HG03457 (cell line): Measurements from ENCODE around the gene WIPI1.
"Not testable (repeated sequence)": the region's sequence is repeated elsewhere in the genome, so short reads cannot be mapped to it uniquely, and the experiment has no call there.

Source experiments
- ATAC-seq: cut with Tn5 transposase; IDR thresholded peaks from one replicate; pipeline ENCODE4 v1.9.1; 2021; ENCODE audit warnings: moderate number of reproducible peaks; ENCODE audit not compliant: unreplicated experiment

The WIPI1 gene, protein sequence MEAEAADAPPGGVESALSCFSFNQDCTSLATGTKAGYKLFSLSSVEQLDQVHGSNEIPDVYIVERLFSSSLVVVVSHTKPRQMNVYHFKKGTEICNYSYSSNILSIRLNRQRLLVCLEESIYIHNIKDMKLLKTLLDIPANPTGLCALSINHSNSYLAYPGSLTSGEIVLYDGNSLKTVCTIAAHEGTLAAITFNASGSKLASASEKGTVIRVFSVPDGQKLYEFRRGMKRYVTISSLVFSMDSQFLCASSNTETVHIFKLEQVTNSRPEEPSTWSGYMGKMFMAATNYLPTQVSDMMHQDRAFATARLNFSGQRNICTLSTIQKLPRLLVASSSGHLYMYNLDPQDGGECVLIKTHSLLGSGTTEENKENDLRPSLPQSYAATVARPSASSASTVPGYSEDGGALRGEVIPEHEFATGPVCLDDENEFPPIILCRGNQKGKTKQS

DNA sequence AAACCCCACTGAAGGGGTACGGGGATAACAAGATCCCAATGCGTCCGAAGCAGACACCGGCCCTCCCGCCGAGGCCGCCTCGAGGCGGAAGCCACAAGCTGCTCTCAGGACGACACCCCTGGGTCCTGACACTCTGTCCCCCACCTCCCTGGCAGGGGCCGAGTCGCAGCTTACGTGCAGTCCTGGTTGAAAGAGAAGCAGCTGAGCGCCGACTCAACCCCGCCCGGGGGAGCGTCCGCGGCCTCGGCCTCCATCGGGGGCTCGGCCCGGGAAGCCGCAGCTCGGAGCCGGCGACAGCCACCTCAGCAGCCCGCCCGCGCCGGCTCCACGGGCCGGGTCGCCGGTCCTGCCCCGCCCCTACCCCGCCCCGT is at the start of gene WIPI1:
WIPI1 (minus strand) TSS at position 329 of the 371 bp plus-strand sequence; CDS start at position 254, 75 bp downstream.
- ATAC-seq = peak; percentile 19

DNA sequence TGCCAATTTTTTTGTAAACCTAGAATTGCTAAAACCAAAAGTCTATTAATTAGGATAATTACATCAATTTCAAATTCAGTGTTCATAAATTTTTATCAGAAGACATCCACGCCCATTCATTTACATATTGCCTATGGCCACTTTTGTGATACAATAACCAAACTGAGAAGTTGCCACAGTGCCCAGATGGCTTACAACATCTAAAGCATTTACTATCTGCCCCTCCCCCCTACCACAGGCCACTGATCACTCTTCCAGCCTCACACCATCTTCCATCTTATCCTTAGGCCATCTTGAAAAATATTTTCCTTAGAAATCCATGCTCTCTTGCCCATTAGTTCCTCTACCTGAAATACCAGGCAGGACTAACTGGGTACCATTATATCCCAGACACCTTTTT is 48.7 kb upstream of the WIPI1 start:
- ATAC-seq = no peak

DNA sequence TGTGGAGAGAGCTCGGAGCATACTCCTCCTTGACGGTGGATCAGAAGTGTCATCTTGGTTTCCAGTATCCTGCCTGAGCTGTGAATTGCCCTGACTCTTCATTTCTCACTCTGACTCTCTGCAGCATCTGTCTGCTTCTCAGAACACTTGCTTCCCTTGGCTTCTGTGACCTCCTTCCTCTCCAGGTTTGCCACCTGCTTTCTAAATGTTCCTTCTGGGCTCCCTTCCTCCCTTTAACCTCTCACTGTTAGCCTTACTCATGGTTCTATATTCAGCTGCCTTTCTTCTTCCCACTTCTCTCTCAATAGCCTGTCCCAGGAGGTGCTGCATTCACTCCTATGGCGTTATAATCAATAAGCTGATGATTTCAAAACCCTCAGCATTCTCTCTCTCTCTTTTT is 43.8 kb upstream of the WIPI1 start:
- ATAC-seq = no peak

DNA sequence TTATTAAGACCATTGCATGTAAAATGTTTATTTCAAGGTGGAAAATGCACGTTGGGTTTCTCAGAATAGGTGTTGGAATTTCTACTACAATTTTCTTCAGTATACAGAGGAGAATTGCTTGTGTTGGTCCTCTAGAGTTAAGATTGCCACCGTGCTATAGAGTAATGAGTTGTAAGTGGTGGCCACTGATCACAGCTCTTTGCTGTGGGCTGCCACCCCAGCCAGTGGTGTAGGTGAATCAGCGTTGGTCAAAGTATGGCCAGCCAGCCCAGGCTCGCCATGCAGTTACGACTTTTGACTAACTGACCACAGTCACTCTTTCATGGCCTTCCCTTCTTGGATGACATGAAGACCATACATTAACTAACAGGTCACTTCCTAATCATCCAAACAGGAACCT is 42.3 kb upstream of the WIPI1 start:
- ATAC-seq = no peak

DNA sequence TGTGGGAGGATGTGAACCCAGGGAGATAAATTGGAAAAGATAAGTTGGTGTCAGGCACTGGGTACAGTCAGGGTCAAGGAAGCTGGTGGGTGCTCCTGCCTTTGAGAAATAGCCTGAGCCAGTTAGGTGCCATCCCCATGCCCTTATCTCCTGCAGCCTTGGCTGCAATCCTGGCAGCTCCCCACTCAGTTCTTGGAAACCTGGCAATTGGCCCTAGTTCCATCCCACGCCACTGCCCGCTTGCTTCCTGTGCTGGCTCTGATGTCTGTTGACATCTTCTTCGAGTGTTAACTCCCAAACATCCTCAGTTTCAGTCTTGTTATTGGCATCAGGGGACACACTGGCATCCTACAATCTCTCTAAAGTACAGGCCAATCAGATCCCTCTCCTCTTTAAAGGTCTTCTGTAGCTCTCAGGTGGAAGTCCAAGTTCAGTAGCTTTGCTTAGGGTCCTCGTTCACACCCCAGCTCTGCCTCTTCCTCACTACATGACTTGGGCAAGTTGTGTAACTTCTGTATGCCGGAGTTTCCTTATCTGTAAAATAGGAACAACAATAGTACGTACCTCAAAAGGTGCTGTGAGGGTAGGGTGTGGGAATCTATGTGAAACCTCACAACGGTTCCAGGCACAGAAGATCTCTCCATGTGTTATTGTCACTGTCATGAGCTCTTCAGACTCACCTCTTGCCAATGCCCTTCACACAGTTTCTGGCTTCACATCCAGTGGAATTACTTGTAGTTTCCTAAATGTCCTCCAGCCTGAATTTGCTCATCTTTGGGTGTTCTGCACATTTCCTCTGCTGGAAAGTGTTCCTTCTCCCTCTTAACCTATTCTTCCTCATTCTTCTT is 41.4 kb upstream of the WIPI1 start:
- peak; percentile 29 for ATAC-seq

DNA sequence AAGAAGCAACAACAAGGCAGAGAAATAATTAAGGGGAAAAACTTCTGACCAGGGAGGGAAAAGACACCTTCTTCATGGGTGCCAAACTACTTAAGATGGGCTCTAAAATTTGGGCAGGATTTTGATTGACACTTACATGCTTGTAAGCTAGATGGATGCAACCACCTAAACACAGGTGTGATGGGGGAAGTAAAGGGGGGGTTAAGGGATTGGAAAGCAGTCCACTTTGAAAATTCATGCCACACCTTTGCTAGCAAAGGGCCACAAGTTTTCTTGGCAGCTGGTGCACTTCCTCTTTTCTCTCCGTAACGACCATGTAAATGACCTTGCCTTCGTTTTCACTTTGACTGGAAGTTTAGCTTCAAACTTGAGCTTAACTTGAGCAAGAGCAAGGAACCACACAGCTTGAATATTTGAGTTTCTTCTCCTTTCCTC is 40.6 kb upstream of the WIPI1 start:
- ATAC-seq = peak; percentile 78

DNA sequence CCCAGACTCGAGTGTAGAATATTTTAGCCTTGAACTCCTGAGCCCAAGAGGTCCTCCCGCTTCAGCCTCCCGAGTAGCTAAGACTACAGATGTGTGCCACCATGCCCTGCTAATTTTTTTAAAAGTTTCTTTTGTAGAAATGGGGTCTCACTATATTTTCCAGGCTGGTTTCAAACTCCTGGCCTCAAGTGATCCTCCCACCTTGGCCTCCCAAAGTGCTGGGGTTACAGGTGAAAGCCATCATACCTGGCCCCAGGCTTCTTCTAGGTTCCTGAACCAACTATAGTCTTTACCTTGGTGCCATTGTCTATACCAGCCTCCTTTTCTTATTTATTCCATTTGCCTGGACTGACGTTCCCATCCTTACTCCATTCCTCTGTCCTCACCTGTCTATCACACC is 37.8 kb upstream of the WIPI1 start:
- ATAC-seq = no peak

DNA sequence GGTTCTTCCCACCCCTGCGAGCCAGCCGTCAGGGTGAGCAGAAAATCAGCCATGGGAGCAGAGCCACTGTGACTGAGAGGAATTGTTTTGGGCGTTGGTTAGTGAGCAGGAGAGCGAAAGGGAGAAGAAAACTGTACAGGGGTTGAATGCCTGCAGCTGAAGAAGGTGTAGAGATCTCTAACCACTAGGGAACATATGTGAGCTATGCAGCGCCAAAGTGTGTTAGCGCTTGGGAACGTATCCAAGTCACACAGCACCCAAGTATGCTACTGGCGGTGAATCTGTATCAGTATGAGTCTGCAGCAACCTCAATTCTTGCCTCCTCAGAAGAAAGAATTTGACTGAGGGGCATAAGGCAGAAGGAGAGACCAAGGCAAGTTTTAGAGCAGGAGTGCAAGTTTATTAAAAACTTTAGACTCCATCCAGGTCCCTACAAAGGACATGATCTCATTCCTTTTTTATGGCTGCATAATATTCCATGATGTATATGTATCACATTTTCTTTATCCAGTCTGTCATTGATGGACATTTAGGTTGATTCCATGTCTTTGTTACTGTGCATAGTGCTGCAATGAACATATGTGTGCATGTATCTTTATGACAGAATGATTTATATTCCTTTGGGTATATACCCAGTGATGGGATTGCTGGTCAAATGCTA is 35.2 kb upstream of the WIPI1 start:
- ATAC-seq = not testable (repeated sequence)

DNA sequence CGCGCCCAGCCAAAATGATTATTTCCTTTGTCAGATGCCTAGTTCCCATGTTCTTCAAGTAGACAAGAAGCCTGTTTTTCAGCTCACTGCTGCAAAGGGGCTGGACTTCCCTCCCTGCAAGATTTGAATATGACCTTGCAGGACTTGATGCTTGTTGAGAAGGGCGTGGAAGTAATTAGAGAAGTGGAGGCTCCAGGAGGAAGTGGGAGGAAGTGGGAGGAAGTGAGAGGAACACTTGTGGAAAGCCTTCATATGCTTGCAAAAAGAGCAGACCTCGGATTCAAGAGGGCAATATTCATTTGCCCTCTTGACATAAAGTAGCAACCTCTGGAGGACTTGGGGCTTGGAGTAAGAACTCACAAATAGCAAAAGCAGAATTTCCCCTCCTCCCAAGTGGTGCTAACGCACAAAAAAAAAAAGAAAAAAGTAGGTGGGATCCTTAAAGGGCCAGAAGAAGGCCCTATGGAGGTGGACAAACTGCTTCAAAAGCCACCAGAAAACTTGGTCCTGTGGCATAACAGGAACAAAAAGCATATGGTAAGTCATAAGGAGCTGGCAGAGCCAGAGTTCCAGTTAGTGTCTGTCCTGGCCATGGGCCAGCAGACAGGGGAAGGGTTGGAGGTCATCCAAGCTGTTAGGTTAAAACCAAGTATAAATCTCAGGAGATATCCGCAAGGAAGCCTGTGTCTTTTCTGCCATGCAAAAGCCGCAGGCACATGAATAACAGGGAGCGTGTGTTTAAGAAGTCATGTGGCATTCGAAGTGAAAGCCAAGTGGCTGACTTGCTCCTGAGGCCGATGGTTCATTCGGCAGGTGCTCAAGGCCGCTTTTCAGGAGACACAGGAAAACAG is 34.3 kb upstream of the WIPI1 start:
- no peak for ATAC-seq

DNA sequence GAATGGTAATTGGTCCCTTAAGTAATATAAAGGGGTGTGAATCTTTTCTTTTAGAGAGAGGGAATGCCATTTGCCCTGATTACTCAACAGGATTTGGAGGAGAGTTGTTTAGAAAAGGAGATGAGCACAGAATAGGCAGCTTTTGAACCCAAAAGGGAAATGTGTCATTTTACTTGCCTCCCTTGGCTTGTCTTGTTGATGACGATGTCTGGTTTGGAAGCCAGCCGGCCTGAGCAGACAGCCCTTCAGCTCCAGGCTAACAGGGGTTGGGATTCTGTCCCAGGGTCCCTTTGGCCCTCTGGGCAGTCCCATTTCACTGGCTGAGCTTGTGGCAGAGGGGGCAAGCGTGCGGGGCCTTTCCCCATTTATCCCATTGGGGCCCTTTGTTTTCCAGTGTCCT is 32.6 kb upstream of the WIPI1 start:
- ATAC-seq = no peak

DNA sequence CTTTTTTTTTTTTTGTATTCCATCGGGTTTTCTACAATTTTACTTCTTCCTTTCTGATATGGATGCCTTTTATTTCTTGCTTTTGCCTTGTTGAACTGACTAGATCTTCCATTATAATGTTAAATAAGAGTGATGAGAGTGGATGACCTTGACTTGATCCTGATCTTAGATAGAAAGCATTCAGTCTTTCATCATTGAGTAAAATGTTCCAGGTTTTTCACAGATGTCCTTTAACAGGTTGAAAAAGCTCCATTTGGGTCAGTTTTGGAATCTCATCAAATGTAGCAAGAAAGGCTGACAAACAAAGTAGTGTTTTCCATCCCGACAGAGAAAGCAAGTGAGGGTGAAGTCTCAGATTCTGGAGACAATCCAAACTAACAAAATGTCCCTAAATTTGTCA is 27.2 kb upstream of the WIPI1 start:
- ATAC-seq = no peak

DNA sequence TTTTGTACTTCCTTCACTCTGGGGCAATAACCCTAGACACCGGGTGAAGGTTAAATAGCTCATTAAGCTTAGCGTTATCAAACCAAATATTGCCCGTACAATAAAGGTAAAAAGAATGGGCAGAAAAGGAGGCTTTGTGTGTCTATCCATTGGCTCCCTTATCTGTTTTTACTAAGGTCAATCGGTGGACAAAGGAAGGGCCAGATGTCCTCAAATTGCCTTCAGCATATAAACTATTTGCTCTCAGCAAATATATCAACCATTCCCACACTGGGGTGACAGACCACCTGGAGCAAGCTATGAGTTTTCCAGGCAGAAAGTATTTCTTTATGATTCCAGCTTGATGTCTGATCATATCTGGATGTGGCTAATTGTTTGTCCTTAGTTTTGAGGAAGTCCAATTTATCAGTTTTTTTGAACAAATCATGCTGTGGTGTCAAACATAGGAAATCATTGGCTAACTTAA is 25.3 kb upstream of the WIPI1 start:
- ATAC-seq = no peak

DNA sequence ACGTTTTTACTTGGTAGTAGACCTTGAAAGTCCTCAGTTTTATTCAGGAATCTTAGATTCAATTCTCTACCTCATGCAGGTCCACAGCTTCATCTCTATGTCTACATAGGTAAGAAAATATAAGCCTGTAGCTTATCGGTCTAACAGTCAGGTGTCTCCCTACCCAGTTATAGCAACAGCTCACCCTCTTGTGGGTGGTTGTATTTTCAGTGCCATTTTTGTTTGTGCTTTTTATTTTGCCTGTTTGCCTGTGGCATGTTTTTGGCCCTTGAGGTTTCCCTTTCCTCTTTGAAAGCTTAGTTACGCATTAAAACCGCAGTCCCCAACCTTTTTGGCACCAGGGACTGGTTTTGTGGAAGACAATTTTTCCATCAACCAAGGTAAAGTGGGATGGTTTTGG is 23.6 kb upstream of the WIPI1 start:
- no peak for ATAC-seq

DNA sequence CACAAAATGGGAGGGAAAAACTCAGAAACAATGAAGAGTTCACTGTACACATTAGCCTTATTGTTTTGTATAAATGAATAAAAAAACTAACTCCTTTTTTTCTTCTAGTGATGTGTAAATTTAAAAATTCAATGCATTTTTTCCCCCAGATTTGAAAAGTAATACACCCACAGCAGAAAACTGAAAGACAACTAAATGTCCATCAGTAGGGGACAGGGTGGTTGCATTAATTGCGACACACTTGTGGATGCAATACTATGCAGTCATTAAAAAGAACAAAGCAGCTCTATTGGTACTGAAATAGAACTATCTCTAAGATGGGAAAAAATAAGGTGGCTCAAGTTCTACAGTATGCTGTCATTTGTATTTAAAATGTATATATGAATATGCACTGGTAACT is 13.7 kb upstream of the WIPI1 start:
- ATAC-seq = no peak

DNA sequence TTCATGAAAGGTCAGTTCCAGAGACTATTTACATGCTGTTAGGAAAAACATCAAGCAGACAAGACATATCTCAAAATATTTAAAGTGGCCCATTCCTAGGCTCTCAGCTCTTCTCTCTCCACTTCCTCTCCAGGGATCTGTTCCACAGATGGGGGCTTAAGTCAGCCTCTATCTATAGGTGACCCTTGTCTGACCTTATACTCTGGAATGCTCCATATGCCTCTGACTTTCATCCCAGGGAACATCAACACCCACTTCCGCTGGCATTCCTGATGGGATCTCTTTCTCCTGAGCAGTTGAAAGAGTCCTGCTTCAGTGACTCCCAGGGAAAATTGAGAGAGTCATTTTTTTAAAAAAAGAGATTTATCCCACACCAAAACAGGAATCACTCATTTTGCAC is 11.5 kb upstream of the WIPI1 start:
- no peak for ATAC-seq

DNA sequence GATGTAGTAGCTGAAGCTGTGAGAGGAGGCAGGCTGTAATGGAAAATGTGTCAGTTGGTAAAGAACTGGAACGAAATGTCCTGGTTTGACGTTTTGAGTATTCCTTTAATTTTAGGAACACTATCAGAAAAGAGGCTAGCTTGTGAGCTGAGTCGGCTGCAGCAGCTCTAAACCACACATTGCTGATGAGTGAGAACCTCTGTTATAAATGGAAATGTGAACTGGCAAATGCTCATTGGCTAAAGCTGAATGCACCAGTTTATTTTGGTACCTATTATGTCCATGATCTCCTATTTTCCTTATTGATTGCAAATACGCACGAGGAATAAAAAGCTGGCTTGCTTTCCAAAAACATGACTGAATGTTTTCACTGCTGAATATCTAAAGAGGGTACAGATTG is 11.0 kb upstream of the WIPI1 start:
- ATAC-seq = no peak

DNA sequence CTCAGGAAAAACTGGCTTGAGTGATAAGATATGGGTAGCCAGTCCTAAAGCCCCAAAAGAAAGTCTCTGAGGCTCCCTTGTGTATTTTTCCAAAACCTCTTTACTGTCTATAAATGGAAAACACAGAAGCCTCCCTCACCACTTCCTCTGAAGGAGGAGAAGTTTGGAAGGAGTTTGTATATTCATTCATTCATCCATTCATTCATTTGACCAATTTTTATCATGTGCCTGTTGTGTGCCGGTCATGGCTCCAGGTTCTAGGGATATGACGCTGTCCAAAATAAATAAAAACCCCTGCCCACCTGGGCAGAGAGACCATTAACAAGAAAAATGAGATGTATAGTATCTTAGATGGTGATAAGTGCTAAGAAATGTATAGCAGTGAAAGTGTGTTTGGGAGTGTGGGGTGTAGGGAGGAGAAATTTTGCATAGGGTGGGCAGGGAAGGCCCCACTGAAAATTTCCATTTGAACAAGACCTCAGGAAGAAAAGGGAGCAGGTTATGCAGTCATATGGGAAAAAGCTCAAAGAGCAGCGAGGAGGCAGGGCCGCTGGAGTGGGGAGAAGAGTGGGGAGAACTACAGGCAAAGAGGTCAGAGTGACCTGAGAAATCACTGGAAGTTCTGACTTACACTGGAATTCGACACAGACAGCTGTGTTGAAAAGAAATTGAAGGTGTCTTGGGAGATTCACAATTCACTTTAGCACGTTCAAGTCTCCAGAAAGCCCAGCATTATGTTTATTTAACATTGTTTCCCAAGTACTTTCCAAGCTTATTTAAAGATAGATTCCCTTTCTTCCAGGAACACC is 6.1 kb upstream of the WIPI1 start:
- no peak for ATAC-seq

DNA sequence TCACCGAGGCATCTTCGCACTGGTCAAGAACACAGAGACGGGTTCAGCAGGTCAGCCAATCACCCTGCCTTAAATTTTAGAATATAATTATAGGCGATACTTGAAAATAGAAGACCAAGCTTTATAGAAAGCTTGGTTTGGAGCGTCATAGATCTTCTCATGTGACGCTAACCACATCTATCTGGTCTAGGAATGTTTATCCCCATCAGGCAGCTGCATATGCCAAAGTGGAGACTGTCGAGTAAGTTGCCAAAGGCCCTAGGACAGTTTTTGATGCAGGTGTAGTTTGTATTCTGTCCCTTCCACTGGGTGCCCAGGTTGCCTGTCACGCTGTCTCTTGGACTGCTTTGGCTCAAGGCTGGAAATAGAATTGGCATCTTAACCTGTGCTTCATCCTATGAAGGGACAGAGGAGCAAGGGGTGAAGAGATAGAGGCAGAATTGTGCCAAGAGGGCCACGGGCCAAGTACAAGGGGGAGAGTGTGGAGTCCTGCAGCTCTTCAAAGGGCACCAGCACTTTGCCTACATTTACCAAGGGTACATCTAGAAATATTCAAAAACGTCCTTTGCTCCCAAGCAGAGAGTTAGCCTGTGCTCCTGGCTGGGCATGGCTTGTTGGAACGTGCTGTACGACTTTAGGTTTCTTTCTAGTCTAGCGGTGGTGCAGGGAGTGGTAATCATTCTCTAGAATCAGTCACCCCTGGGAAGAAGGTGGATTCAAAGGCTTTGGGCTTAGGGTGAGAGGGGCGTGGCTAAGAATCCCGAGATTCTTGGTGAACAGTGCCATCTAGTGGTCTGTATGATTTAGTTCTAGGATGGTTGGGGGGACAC is 5.3 kb upstream of the WIPI1 start:
- no peak for ATAC-seq

DNA sequence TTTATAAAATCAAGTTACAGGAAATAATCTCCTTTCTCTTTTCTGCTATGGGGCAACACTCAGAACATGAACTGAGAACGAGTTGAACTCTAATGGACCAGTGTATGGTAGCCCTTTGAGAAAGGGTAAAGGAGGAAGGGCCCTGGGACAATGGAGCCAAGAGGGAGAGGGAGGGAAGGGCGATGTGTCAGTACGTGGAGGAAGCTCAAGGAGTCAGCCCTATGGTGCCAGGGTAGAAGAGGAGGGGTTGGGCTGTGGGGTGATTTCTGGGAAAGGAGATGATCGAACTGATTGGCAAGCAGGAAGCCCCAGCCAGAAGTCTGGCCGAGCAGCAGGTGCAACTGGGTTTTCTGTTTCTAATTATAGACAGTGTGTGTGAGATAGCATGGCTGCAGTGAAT is 4.3 kb upstream of the WIPI1 start:
- no peak for ATAC-seq
